Measurements from ENCODE around the gene COL15A1.
A peak's percentile ranks its signal among the peaks of the same experiment; 100 is the strongest.
"Not testable (repeated sequence)": the region's sequence is repeated elsewhere in the genome, so short reads cannot be mapped to it uniquely, and the experiment has no call there.

COL15A1 gene

GRCh38 chr9:99008203-99008602 lies 64.5 kb downstream of the COL15A1 start:
- no peak for DNase-seq (ENCODE audit: insufficient read length, low spot score)
- no peak for FAIRE-seq

GRCh38 chr9:99010393-99010792 lies 66.7 kb downstream of the COL15A1 start:
- FAIRE-seq; DNase-seq (ENCODE audit: insufficient read length, low spot score): not testable (repeated sequence)

- FAIRE-seq (no peak), DNase-seq (ENCODE audit: insufficient read length, low spot score) (no peak)
Observed at GRCh38 chr9:99011161-99011709, 67.5 kb downstream of the COL15A1 start.

GRCh38 chr9:99012957-99013512 lies 69.3 kb downstream of the COL15A1 start:
- no peak for FAIRE-seq
- no peak for DNase-seq (ENCODE audit: insufficient read length, low spot score)

- FAIRE-seq (no peak), DNase-seq (ENCODE audit: insufficient read length, low spot score) (no peak)
Observed at GRCh38 chr9:99013550-99013949, 69.8 kb downstream of the COL15A1 start.

GRCh38 chr9:99015448-99015847 lies 71.7 kb downstream of the COL15A1 start:
- no peak for DNase-seq (ENCODE audit: insufficient read length, low spot score)
- FAIRE-seq = no peak

GRCh38 chr9:99015890-99016289 lies 72.2 kb downstream of the COL15A1 start:
- FAIRE-seq (no peak), DNase-seq (ENCODE audit: insufficient read length, low spot score) (no peak)

GRCh38 chr9:99016681-99017387 lies 73.1 kb downstream of the COL15A1 start:
- FAIRE-seq = no peak

GRCh38 chr9:99018653-99019052 lies 74.9 kb downstream of the COL15A1 start:
- FAIRE-seq = no peak
- DNase-seq (ENCODE audit: insufficient read length, low spot score) = no peak

More at GRCh38 chr9:99016681-99017387, 73.1 kb downstream of the COL15A1 start:
- no peak for DNase-seq (ENCODE audit: insufficient read length, low spot score)

GRCh38 chr9:99019510-99020331 lies 76.0 kb downstream of the COL15A1 start:
- peak; percentile 33 for FAIRE-seq
- DNase-seq (ENCODE audit: insufficient read length, low spot score) = peak; percentile 57

GRCh38 chr9:99020786-99021436 lies 77.2 kb downstream of the COL15A1 start:
- FAIRE-seq = no peak
- no peak for DNase-seq (ENCODE audit: insufficient read length, low spot score)

GRCh38 chr9:99021512-99021911 lies 77.8 kb downstream of the COL15A1 start:
- FAIRE-seq = no peak
- DNase-seq (ENCODE audit: insufficient read length, low spot score) = no peak

GRCh38 chr9:99023231-99023630 lies 79.5 kb downstream of the COL15A1 start:
- DNase-seq (ENCODE audit: insufficient read length, low spot score) = no peak
- FAIRE-seq = no peak

GRCh38 chr9:99023831-99024230 lies 80.1 kb downstream of the COL15A1 start:
- FAIRE-seq (no peak), DNase-seq (ENCODE audit: insufficient read length, low spot score) (no peak)

- DNase-seq (ENCODE audit: insufficient read length, low spot score) = no peak
- FAIRE-seq = no peak
Observed at GRCh38 chr9:99024959-99025358, 81.3 kb downstream of the COL15A1 start.

- peak; percentile 28 for FAIRE-seq
- DNase-seq (ENCODE audit: insufficient read length, low spot score) = no peak
Observed at GRCh38 chr9:99025616-99026270, 82.0 kb downstream of the COL15A1 start.

- DNase-seq (ENCODE audit: insufficient read length, low spot score) (no peak), FAIRE-seq (no peak)
Observed at GRCh38 chr9:99026271-99026955, 82.7 kb downstream of the COL15A1 start.

GRCh38 chr9:99026956-99027298 lies 83.2 kb downstream of the COL15A1 start:
- FAIRE-seq = no peak
- DNase-seq (ENCODE audit: insufficient read length, low spot score) = no peak

GRCh38 chr9:99027443-99027842 lies 83.7 kb downstream of the COL15A1 start:
- FAIRE-seq (no peak), DNase-seq (ENCODE audit: insufficient read length, low spot score) (no peak)

- FAIRE-seq (no peak), DNase-seq (ENCODE audit: insufficient read length, low spot score) (no peak)
Observed at GRCh38 chr9:99029083-99029645, 85.5 kb downstream of the COL15A1 start.

Measured in HTR-8/SVneo (cell line).